GM03348 (cell line): Measurements from ENCODE around the gene MOGAT2.

Experiments
- DNase-seq: peaks from one replicate; pipeline ENCODE4 v3.0.0; 2012; ENCODE audit warnings: low spot score

MOGAT2 gene

DNA sequence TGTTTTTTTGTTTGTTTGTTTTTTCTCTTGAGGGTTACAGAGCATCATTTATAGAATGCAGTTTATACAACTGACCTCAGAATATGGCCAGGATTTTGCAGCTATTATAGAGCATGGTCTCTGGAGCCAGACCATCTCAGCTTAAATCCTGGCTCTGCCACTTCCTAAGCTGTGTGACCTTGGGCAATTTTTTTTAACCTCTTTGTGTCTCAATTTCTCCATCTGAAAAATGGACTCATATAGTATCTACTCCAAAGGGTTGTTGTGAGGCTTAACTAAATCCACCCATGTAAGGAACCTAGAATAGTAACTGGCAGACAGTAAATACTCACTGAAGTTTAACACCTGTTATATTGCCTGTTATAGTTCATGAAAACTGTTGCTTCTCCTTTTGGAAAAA lies 42.6 kb downstream of the MOGAT2 start:
- DNase-seq: no peak

DNA sequence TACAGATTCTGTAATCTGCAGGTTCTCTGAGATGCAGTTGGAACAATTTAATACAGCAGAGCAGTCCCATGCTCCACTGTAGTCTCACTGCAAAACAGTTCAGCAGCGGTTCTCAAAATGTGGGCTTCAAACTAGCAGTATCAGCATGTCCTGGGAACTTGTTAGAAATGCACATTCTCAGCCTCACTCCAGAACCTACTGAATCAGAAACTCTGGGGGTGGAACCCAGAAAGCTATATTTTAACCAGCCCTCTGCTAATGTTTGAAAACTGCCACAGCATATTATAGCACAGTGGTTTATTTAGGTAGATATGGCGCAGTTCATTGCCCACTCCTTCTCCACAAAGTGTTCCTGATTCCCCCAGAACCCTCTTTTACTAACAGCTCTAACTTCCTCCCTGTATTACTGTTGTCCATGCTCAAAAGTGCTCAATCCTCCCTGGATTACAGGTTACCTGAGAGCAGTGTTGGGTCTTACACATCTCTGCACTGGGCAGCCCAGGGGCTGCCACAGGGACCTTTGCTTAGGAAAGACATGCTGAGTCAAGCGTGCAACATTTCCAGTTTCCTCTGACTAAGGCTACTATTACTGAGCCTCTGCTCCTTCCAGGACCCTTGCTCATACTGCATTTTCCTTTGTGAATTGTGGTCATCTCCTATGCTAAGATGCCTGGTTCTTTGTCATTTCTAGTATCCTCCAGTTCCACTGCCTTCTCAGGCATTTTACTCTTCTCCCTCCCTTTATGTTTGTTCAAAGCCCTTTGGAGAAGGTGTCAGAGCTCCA lies 43.3 kb downstream of the MOGAT2 start:
- DNase-seq: peak; percentile 60

DNA sequence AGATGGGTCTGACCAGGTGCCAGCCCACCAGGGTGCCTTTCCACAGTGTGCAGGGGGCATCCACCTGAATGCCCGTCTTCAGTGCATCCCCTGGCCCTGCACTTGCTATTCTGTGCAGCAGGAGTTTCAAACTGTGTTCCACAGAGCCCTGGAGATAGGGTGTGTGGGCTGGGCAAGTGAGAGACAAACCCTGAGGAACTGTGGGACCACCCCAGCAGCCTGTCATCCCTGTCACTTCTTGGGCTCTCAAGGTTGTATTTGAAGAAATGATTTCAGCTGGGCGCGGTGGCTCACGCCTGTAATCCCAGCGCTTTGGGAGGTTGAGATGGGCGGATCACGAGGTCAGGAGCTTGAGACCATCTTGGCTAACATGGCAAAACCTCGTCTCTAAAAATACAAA lies 44.5 kb downstream of the MOGAT2 start:
- no peak for DNase-seq

DNA sequence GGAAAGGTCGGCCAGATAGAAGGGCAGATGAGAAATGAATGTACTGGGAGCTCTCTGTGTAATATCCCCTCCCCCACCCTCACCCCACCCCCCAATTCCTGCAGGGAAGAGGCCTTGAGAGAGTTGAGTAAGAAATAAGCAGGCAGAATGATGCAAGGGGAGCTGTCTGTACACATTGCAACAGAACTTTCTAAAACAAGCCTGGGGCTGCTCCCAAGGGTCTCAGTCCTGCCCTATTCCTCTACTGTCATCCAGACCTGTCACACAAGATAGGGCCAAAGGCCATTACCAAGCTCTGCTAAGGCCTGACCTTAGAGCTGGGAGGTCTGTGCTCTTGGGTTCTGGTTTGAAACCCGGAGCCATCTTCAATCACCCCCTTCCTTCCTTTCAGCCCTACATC lies 45.2 kb downstream of the MOGAT2 start:
- DNase-seq: peak; percentile 60

DNA sequence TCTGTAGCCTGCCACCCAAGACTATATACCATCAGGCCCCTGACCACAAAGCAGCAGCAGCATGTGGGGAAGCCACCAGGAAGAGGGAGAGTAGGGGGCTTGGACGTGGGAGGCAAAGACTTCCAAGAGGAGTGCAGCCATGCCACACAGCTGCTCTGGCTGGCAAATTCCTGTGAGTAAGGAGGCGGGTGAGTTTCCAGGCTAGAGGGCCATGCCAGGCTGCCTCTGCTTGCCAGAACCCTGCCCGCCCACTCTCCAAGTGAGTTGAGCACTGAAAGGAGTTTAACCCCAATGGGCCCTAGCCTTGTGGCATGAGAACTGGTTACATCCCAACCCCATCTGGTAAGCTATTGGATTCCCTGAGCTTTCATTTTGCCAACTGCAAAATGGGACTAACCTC lies 46.2 kb downstream of the MOGAT2 start:
- DNase-seq: no peak

DNA sequence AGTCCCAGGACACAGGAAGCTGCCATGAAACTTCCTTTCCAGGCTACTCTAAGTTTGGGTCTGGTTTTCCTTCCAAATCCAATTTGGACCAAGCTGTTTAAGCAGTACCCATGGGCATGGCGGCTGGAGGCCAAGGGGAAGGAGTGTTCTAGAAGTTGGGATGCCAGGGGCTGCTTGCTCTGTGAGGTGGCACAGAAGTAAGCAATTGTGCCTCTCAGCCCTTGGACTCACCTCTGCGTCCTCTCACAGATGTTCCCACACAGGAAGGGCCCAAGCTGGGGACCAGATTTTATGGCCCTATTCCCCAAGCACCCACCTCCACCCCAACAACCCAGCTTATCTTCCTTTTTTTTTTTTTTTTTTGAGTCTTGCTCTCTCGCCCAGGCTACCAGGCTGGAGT lies 47.5 kb downstream of the MOGAT2 start:
- no peak for DNase-seq

DNA sequence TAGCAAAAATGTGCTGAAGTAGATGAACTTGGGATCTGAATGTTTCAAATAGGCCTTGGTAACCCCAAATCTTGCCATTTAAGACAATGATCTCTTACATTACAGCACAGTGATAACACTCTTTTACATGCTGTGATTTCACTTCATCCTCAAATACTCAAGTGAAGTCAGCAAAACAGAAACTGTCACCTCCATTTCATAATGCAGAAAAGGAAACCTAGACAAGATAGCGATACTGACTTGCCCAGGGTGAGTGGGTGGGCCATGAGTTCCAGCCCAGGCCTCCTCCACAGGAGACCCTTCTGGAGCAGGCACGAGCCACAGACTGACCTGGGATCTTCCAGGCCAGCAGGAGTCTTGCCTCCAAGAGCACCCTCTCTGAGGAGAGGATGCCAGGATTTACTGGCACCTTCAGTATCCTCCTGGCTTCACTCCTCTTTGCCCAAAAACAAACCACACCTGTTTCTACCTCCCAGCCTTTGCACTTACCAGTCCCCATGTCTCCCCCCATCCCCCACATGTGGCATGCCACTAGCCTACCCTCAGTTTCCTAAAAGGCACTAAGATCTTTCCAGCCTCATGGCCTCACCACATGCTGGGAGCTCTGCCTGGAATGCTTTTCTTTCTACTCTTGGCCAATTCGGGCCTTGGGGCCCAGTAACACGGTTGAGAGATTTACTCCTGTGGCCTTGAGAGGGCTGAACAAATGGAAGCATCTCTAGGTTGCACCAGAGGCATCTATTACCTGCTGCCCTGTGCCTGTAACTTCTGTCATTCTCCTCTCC lies 49.0 kb downstream of the MOGAT2 start:
- no peak for DNase-seq

DNA sequence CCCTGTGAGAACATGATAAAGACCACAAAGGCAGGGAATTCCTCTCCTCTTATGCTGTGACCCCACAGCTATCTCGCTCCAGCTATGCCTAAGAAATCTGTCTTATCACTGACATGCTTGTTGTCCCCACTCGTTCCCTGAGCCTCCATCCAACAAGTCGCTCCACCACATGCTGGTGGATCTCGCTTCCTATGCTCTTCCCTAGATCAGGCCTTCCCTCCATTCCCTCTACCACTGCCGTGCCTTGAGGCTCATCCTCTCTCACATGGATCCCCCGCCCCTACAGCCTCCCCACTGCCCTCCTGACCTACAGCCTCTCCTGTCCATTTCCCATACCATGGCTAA lies 49.6 kb downstream of the MOGAT2 start:
- DNase-seq: no peak

DNA sequence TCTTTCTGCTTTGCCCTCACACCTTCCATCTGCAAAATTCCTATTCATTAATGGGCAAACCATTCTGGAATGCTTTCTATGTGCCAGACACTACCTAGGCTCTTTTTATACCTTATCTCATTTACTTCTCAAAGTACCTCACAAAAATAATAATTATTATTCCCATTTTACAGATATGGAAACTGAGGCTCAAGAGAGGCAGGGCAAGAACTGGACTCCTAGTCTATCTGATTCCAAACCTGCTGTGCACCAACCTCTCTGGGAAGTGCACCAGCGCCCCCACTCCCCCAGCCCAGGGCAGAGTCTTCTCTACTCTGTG lies 50.1 kb downstream of the MOGAT2 start:
- no peak for DNase-seq

DNA sequence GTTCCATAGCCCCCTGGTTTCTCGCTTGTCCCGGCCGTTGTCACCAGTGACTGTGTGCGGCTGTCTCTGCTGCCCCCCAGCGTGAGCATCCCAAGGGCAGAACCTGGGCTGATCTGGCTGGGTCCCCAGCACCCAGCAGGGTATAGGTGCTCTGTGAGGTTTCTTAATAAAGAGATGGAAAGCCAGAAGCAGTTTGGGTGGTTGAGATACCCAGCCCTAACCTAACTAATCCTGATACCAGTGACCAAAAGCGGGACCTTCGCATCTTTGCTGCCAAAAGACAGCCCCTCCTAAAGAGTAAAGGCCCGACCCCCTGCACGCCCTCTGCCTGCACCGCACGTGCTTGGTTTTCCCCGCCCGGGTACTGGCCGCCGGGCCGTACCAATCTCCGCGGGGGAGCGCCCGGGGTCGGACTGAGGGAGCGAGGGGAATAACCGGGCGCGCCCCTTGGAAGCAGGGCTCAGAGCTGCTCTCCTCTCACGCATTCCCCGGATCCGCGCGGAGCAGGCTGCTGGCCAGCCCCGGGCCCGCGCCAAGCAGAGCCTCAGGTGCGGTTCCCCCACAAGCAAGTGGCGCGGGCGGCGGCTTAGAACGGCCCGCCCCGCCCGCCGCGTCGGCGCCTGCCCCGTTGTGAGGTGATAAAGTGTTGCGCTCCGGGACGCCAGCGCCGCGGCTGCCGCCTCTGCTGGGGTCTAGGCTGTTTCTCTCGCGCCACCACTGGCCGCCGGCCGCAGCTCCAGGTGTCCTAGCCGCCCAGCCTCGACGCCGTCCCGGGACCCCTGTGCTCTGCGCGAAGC lies 50.7 kb downstream of the MOGAT2 start, which contains the start of gene DGAT2:
TSS of gene DGAT2 (plus strand) at position 667 of the 797 bp plus-strand sequence. CDS start 214 bp downstream, outside the sequence.
- DNase-seq: peak; percentile 89

DNA sequence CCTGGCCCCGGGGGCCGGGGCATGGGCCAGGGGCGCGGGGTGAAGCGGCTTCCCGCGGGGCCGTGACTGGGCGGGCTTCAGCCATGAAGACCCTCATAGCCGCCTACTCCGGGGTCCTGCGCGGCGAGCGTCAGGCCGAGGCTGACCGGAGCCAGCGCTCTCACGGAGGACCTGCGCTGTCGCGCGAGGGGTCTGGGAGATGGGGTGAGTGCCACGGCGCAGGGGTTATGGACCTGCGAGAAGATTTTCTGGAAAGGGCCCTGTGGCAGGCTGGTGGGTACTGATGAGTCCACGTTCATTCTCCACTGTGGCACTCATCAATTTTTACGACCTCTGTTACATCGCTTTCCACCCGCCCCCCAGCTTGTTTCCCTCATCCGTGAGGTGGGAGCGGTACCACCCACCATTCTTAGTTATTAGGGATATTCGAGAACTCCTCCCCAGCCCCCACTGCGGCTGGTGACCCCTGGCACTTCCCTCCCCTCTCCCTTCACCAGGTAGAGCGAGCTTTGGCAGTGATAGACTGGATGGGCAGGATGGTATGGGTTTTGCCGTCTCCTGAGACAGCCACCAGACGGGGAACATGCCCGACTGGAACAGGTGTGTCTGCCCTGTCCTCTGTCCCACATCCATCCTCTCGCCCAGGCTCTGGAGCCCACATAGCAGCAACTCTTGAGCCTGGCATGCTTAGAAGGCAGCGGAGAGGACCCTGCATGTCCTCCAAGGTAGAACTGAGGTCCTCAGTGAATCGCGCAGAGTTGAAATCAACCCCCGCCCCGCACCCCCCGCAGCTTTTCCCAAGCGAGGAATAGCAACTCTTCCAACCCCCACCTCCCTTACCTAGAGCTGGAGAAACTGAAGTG lies 51.5 kb downstream of the MOGAT2 start:
- DNase-seq: no peak

DNA sequence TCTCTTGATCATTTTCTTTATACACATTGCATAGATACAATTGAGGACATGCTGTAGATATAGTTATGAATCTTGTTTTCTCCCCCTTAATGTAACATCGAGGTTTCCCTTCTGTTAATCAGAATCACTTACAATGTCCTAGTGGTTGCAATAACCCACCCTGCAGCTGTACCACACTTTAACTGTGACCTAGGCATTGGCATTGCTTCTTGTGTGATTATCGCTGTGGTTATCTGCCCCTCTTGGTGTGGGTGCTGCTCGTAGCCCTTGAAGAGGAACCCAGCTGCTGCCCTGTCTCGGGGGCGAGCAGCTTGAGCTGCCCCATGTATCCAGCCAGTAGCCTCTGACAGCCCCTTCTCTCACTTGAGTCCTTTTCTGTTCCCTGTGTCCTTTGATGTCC lies 52.5 kb downstream of the MOGAT2 start:
- DNase-seq: no peak

DNA sequence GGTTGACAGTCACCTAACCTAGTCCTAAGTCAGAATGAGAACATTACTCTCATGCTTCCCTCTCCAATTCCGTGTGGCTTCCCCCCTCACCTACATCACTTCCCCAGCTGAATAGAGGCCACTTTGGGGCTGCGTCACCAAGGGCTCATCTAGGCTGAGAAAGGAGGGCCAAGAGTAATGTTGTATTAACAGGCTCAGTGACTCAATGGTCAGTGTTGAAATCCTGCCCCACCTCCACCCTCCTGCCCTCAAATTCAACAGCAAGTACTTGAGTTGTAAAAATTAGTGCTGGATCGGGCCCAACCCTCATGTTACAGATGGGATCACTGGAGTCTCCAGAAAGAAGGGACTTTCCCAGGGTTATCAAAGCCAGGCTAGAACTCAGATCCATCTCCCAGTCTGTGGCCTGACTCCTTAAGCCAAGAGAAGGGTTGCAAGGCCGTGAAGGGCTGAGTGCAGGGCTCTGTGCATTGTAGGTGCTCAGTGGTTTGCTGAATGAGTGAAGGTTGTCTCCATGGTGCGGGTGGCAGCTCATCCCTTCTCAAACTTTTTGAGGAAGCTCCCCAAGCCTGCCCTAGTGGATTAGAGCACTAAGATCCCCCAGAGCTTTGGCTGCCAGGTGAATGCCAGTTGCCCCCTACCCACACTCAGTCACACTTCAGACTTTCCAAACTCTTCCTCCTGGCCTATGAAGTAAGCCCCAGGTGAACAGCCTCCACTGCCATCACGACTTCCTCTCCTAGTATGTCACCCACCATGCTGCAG lies 54.2 kb downstream of the MOGAT2 start:
- peak; percentile 74 for DNase-seq

DNA sequence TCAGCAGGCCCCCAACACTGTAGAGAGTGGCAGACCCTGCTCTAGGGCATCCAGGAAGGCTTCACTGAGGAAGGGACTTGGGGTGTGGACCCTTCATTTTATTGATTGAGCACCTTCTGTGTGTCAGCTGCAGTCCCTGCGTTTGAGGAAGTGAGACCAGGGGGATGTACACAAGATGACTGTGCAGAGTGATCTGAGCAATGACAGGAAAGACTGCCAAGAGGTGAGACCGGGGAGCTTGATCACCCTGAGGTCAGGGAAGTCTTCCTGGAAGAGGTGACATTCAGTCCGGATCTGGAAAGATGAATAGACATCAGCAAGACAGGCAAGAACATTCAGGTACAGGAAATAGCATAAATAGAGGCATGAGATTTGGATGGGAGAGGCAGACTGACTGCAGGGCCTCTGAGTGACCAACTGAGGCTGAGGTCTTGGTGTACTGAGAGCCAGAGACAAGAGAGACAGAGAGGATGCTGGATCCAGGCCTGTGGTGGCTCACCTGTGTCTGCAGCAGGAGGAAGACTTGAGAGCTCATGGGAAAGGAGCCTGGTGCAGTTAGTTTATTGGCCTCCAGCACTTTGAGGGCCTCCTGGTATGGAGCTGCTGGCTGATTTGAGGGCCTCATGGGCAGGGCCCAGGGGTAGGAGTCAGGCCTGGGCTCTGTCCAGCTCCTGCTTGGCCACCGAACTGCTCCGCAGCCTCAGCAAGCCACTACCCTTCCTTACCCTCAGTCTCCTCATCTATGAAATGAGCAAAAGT lies 56.1 kb downstream of the MOGAT2 start:
- DNase-seq: no peak

DNA sequence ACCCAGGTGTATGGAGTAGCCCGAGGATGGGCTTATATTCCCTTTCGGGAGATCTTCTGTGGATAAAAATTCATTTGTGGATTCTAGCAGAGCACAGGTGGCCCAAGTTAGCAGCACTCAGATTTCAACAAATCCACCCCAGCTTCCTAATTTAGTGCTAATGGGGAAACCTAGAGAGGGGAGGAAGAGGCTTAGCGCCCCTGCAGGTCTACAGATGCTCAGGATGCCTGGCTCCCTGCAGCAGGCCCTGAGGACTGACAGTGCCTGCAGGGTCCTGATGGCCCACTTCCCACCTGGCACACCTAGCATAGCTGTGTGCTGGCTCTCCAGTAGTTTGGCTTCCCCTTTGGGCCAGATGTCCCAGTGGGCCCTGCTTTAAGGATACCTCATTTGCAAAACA lies 57.4 kb downstream of the MOGAT2 start:
- DNase-seq: no peak

DNA sequence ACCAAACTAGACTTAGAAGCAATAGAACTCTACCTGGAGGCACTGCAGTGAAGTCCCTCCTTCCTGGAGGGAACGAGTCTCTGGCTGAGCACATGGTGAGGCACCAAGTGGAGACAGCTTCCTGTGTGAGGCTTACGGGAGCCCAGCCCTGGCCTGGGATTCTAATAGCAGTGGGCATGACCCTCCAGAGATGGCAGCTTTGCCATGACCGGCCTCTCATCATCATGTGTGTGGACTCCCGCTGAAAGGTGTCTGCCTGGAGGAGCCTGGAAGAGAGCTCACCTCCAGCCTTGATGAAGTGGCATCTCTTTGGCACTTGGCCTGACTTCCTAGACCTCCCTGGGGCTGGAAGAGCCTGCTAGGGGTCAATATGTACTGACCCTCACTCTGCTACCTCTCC lies 58.9 kb downstream of the MOGAT2 start:
- no peak for DNase-seq

DNA sequence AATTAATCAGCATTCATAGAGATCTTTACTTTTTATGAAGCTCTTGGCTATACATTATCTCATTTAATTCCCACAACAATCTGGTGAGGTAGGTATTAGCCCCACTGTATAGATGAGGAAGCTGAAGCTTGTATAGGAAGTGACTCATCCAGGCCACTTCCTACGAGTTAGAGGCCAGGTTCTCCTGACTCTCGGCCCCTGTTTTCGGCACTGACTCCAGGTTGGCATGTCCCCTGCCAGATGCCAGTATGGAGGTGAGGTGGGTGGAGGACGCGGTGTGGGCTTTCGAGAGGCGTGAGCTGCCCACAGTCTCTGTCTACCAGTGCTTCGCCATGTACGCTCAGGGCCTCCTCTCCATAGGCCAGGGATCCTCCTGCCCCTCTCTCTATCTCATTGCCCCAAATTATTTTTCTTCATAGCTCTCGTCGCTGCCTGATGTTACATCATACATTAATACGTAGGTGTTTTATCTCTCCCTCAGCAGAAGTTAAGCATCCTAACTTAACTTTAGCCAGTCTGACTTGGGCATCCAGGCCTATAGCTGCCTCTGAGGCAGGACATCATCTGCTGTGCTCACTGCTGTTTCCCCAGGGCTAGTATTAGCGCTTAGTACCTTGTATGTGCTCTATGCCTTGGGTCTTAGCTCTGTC lies 59.9 kb downstream of the MOGAT2 start:
- DNase-seq: no peak

DNA sequence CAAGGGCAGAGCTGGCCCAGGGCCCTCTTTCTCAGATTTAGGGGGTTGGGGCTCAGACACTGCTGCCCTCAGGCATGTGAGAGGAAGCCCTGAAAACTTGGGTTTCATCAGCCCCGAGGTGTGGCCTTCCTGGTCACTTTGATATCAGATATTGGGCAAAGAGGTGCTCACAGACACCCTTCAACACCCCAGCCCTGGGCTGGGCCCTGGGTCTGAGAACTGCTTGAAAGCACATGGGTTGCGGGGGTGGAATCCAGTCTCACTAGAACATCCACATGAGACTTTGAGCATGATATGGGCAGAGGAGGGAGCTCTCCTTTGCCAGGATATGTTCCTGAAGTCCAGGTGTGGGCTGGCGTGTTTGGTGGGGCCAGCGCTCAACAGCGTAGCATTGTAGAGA lies 61.3 kb downstream of the MOGAT2 start:
- DNase-seq: no peak

DNA sequence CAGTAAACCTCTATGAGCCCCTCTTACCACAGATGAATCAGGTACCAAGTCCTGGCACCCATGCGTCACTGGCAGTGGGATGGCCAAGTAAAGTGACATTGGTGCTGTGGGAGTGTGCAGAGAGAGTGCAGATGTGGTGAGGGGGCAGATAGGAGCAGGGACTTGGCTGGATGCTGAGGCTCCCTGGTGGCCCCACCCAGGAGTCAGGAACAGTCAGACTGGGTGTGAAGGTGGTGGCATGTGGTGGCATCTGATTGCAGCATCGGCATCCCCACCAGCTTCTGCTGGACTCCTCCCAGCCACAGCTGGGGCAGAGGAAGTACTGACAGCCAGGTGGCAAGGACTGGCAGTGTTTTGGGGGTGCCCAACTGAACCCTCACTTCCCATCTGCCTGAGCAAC lies 62.3 kb downstream of the MOGAT2 start:
- DNase-seq: no peak

DNA sequence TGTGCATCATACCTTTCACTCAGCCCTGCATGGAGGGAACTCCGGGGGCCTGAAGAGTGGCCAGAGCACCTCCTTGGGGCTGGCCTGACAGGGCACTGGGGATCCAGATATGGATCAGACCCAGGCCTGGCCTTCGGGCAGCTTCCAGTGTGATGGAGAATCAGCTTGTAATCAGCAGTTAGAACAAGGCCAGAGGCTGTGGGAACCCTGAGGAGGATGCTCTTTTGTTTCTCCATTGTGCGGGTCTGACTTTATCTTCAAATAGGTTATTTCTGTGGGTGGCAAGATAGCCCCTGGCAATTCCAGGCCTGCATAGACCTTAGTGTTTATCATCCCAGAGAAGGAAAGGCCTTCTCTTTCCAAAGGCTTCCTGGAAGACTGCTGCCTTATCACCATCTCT lies 63.2 kb downstream of the MOGAT2 start:
- DNase-seq: no peak
